NCI-H1694 (cell line): ENCODE measurements around the gene TACSTD2.
"Not testable (repeated sequence)": the region's sequence is repeated elsewhere in the genome, so short reads cannot be mapped to it uniquely, and the experiment has no call there.

Experiments used
- DNase-seq: peaks from one replicate; lab custom pipeline; 2025; lab: John Stamatoyannopoulos, UW

TACSTD2 gene, protein sequence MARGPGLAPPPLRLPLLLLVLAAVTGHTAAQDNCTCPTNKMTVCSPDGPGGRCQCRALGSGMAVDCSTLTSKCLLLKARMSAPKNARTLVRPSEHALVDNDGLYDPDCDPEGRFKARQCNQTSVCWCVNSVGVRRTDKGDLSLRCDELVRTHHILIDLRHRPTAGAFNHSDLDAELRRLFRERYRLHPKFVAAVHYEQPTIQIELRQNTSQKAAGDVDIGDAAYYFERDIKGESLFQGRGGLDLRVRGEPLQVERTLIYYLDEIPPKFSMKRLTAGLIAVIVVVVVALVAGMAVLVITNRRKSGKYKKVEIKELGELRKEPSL

DNA sequence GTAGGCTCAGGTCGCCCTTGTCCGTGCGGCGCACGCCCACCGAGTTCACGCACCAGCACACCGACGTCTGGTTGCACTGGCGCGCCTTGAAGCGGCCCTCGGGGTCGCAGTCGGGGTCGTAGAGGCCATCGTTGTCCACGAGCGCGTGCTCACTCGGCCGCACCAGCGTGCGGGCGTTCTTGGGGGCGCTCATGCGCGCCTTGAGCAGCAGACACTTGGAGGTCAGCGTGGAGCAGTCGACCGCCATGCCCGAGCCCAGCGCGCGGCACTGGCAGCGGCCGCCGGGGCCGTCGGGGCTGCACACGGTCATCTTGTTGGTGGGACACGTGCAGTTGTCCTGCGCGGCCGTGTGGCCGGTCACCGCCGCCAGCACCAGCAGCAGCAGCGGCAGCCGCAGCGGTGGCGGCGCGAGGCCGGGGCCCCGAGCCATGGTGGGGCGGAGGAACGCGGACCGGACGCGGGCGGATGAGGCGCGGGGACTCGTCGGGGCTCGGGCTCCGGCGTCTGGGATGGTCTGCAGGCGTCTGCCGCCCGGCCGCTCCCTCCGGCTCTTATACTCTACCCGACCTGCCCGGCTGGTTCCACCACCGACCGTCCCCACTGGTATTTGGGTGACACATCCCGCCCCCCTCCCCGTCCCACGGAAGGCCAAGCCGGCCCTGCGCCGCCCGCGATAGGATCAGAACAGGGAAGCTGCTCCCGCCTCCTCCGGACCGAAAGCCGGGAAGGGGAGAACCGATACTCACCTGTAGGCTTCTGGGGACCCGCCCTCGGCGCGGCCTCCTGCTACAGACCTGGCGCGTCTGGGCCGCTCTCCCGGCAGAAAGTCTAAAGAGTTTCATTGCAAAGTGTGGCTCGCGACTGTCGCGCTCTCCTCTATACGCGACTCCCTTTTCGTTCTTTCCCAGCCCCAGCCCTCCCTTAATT lies at the start of gene TACSTD2:
Gene TACSTD2, minus strand, starts transcription at position 526 of the 927 bp plus-strand sequence. Its CDS starts 96 bp downstream, at position 430.
- no peak for DNase-seq

DNA sequence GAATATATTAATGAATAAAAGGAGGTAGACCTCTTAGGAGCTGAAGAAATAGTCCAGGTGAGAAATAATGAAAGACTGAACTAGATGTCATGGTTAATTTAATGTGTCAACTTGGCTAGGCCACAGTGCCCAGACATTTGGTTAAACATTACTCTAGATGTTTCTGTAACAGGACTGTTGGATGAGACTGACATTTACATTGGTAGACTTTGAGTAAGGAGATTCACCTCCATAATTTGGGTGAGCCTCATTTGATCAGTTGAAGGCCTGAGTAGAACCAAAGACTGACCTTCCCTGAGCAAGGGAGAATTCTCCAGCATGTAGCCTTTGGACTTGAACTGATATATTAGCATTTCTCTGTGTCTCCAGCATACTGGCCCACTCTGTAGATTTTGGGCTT lies 49.2 kb upstream of the TACSTD2 start:
- DNase-seq, result no peak

DNA sequence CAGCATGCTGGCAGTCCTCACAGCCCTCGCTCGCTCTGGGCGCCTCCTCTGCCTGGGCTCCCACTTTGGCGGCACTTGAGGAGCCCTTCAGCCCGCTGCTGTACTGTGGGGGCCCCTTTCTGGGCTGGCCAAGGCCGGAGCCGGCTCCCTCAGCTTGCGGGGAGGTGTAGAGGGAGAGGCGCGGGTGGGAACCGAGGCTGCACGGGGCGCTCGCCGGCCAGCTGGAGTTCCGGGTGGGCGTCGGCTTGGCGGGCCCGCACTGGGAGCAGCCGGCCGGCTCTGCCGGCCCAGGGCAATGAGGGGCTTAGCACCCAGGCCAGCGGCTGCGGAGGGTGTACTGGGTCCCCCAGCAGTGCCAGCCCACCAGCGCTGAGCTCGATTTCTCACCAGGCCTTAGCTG lies 46.2 kb upstream of the TACSTD2 start:
- not testable (repeated sequence) for DNase-seq

DNA sequence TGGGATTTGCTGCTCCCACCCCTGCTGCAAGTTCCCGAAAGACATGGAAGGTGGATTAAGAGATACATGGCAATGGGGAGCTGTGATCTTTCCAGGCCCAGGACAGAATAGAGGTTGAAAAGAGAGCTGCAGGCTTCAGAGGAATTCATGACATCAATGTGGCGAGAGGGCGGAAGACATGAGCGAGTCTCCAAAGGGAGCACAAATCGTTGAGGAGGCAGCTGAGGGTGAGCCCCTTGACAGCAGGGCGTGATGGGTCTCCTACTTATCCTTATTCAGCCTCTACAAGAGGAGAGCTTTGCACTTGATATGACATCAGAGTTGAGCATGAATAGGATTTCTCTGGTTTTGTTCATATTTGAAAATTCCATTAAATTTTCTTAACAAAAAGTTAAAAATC lies 45.5 kb upstream of the TACSTD2 start:
- DNase-seq, result no peak

DNA sequence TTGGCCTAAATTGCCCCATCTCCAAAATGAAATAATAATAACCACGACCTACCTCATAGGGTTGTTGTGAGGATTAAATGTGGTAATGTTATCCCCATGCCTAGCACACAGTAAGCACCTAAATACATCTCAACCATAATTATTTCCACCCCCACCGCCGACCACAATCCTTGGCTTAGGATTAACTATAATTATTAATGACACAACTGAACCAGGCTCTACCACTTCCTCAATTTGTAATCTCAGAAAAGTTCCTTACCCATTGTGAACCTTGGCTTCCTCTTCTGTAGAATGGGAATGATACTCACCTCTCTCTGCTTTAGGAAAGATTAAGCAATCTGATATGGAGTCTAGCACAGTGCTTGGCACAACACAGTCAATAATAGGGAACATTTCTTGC lies 44.3 kb upstream of the TACSTD2 start:
- DNase-seq, result no peak

DNA sequence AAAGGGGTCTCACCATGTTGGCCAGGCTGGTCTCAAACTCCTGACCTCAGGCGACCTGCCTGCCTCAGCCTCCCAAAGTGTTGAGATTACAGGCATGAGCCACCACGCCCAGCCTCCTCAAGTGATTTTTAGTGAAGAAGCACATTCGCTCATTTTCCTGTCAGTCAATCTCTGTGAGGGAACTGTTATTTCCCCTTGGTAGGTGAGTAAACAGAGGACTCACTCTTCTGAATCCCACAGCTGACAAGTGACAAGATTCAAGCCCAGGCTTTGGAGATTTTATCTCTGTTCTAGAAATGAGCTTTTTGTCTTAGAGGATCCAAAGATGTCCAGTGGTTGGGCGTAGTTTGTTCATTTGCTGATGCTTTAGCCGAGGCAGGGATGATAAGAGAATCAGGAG lies 43.9 kb upstream of the TACSTD2 start:
- DNase-seq, result no peak

DNA sequence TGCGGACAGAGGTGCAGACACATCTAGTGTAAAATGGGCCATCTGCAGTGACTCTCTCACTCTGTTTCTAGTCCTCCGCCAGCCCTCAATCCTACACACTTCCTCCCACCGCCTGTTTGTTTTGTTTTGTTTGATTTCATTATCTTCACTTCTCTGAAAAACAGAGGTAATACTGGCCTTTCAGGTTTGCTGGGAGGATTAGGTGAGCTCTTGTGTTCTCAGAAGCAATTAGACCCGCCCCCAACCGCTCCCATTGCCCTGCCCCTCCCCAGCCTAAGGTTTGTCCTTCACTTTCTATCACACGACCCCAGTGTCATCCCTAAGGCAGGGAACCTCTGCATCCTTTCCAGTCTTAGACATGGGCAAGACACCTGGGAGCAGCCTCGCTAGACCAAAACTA lies 43.2 kb upstream of the TACSTD2 start:
- DNase-seq, result no peak

DNA sequence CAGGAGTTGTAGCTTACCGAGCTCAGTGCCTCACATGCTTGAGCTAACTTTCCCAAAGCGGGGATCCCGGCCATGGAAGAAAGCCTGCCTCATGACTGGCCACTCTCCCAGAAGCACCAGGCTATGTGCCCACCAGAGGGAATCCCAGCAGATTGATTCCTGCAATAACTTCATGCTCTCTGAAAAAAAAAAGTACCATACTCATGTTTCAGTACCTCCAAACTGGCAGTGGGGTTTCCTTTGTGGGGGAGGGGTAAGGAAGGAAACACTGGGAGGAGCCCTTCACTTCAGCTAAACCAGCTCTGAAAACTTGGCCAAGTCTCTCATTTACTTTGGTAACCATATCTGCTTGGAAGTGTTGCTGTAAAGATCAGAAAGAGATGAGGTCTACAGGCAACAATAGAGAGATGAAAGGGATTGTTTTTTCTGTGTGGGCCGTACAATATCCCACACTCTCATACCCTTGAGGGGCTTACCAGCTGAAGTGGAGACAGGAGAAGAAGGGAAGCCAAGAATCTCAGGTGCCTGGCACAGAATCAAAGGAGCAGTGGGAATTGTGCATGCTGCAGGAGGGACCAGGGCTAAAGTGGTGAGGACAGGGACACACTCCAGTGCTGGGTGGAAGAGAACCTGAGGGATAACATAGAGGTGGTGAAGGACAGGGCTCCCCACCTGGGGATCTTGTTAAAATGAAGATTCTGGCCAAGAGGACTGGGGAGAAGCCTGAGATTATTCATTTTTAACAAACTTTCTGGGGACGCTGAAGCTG lies 42.4 kb upstream of the TACSTD2 start:
- no peak for DNase-seq

DNA sequence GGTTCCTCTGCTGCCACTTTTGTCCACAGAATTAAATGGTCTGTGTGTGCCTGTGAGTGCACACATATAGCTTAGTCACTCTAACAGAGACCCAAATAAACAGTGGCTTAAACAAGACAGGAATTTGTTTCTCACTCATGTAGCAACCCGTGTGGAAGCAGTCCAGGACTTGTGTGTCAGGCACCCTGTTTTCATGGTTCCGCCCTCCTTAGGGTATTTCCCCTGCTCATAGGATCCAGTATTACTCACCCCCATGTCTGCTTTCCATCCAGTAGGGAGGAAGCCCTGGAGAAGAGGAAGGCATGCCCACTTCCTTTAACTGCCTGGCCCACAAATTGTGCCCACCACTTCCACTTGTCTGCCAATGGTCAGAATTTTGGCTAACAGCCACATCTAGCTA lies 41.3 kb upstream of the TACSTD2 start:
- no peak for DNase-seq

DNA sequence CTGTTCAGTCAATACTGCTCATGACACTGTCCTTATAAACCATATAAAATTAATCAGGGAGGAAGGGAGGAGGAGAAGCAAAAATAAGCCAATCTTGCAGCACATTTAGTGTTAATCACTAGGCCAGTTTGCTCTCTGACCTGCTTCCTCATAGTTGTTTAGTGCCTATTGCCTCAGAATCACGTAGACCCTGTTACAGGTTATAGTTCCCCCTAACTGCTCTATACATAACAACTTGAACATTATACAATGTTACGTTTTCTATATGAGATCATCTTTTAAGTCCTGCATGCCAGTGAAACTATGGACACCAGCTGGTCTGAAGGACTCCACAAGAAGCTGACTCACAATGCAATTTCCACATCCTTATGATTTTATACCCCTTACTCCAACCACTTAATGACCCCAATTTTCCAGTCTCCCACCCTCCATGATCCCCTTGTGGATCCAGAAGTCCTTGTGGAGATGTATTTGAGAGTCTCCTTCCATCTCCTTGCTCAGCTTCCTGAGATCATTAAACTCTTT lies 34.9 kb upstream of the TACSTD2 start:
- DNase-seq, result no peak

DNA sequence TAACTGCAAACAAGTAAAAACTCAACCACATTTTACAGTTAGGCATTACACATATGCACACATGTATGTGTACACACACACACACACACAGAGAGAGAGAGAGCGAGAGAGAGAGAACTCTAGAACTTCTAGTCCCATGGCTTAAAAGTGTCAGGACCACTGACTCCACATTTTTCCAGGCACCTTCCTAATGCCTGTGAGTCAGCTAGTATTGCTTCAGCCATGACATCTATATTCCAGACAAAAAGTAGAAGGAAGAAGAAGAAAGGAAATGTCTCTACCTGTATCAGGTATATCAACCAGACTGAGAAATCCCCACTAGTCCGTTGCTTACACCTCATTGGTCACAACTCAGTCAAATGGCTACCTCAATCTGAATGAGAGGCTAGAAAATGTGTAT lies 31.9 kb upstream of the TACSTD2 start:
- no peak for DNase-seq

DNA sequence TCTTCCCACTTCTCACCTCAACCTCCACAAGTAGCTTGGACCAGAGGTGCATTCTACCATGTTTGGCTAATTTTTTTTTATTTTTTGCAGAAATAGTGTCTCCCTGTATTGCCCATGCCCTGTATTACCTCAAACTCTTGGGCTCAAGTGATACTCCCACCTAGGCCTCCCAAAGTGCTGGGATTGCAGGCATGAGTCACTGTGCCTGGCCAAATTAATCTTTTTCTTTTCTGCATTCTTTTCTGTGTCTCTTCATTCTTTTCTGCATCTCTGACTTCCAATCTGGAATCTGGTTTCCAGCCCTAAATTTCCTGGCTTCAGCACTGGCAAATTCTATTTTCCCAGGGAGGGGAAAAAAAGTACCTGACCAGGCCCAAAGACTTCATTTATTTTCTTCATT lies 31.2 kb upstream of the TACSTD2 start:
- DNase-seq, result no peak

DNA sequence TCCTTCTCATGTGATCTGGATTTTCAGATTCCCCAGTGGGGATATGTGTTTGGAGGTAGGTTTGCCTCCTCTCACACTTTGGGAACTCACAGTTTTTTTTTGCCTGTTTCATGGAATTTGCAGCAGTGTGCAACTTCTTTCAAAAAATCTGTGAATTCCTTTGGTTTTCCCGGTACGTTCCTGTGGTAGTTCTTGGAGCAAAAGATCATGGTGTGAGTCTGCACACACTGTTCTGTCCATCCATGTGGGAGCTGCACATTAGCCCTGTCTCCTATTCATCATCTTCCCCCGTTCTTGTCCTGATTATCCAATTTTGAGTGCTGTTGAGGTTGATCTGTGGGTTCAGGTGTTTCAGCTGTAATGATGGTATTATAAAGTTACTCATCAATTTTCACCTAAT lies 30.3 kb upstream of the TACSTD2 start:
- no peak for DNase-seq

DNA sequence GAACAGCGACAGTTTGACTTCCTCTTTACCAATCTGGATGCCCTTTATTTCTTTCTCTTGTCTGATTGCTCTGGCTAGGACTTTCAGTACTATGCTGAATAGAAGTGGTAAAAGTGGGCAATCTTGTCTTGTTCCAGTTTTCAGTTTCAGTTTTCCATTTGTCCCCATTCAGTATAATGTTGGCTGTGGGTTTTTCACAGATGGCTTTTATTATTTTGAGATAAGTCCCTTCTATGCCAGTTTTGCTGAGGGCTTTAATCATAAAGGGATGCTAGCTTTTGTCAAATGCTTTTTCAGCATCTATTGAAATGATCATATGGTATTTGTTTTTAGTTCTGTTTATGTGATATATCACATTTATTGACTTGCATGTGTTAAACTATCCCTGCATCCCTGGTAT lies 24.9 kb upstream of the TACSTD2 start:
- DNase-seq, result not testable (repeated sequence)

DNA sequence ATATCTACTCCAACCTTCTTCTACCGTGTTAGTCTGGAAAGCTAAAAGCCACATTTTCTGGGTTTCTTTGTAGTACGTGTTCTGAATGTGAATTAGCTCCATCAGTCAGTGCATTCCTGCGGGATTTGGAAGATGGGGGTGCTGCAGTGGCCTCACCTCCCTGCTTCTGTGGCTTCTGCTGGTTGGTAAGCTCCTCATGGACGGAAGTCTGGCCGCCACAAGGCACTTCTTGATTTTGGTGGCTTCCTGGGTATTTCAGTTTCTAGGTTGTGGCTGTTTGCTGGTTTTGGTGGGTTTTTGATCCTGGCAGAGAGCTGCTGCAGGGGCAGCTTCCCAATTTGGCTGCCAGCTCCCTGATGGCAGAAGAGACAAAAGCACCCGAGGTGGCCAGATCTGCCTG lies 20.9 kb upstream of the TACSTD2 start:
- DNase-seq, result no peak

DNA sequence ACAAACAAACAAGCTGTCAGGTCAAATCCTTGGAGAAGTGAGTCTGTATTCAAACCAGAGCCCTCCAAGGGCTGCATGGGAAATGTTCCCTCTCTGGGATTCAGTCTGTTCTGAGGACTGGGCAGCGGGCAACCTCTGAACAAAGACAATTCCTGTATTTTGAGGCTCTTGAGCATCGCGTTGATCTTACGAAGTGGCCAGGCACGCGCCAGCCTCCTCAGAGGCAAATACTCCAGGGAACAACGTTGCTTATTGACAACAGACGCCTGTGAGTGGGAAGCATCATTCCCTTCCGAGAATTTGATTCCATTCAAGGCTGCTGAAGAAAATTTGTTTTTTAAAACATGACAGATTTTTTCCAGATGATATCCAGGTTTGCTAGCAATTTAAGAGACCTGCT lies 20.0 kb upstream of the TACSTD2 start:
- no peak for DNase-seq

DNA sequence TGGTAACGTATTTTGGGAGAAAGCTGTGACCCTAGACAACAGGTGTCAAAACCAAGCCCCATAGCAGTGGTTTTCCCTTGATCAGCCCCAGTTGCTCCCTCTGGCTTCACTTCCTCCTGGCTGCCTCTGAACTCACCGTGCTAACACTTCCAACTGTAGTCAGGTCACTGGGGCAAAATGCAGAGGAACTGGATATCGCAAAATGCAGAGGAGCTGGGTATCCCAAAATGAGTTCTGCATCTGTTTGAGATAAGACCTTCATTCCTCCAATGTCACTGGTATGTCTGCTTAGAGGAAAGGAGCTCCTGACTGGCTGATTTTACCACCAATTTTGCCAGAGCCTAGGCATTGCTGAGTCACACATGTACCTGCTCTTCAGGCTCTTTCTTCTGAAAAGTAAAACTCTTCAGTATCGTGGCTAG lies 19.6 kb upstream of the TACSTD2 start:
- DNase-seq, result no peak

DNA sequence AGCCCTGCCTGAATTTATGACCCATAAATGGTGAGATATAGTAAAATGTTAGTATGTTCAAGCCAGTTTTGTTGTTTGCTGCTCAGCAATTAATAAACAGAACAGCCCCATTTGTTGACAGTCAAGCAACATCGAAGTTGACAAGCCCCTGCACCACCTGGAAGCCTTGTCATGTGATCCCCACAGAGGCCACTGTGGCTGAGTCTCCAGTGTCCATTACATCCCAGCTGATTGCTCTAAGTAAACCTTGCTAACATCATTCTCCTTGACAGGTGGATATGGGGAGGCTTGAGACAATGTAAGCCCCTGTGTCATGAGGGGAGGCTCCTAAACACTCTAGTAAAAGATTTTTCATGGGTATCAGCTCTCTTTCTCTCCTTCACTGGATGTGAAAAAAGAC lies 17.5 kb upstream of the TACSTD2 start:
- no peak for DNase-seq

DNA sequence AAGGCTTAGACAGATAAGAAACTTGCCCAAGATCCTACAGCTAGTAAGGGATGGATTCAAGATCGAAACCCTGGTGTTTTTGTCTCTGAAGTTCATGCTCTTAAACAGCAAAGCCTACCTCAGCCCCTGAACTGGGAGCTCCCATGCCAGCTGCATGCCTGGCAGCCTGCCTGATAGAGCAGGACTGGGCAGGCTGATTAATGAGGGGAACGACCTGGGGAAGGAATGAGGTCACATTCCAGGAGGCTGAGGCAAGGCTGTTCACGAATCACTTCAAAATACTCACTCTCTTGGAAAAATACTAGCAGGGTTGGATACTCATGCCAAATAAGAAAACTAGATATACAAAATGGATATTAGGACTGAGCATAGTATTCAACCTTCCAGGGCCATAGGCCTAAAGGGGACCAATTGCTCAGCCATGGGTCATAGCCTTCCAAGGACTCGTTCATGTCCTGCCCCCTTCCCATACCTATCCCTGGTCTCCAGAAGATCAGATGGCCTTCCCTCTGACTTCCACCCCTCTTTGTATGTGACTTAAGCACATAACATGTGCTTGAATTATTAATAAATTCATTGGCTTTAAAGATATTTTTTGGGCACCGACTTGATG lies 15.6 kb upstream of the TACSTD2 start:
- DNase-seq, result peak; percentile 94

DNA sequence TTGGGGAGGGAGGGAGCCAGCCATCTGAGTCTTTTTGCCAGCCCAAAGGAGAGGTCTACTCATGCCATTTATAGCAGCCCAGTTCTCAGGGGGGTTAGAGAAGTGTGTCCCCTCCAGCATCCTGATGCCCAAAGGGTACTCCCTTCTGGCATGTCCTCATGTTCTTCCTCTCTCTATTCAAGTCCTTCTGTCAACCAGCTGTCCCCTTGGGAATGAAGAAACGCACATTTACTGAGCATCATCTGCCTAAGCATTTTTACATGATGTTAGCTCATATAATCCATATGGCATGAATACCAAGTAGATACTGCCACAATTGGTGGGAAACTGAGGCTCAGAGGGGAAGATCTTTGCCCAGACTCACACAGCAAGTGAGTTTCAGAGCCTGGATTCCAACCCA lies 14.8 kb upstream of the TACSTD2 start:
- peak; percentile 71 for DNase-seq

DNA sequence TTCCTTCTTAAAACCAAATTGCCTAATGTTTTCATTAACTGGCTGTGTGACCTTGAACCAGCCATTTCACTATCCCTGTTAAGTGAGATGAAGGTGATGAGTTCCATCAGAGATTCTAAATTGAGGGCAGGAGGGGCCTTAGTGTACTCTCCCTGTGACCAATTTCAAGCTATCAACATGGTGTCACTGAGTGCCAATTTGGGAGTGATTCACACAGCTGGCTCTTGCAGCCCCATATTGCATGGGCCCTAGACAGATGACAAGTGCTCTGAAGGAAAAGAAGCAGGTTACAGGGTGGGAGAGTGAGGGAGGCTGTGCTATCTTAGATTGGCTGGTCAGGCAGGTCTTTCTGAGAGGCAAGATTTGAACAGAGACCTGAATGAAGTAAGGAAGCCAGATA lies 13.0 kb upstream of the TACSTD2 start:
- DNase-seq, result no peak

DNA sequence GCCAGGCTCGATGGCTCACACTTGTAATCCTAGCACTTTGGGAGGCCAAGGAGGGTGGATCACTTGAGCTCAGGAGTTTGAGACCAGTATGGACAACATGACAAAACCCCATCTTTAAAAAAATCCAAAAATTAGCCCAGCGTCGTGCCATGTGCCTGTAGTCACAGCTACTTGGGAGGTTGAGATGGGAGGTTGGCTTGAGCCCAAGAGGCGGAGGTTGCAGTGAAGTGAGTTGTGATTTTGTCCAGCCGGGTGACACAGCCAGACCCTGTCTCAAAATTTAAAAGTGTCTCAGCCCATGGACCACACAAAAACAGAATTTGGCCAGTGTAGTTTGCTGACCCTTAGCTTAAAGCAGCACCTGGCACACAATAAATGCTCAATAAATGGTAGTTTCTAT lies 11.3 kb upstream of the TACSTD2 start:
- DNase-seq, result no peak
